ENCODE measurements around the gene CACNA1E. TPM values are rescaled to one million over a fixed set of nuclear protein-coding genes. Genes with fewer than 3 reads are reported as not detected.

CACNA1E gene
- total RNA-seq, 2 experiments from 2014 or later: not detected

- no TSS peak for BruUV-seq (replicated peaks)
- H3K4me1 ChIP-seq (ENCODE audit: insufficient read depth, low read length, poor library complexity, severe bottlenecking): no peaks in the 10 kb centered on the region
- intact Hi-C loops (cut with micrococcal nuclease; ENCODE audit: unreplicated experiment): no loop called here
- no peaks in the 10 kb centered on the region for H3K9me2 ChIP-seq (ENCODE audit: insufficient read depth, low read length)
- no peak for TF ChIP-seq CTCF (conservative IDR thresholded peaks at IDR 0.05; ENCODE audit: low read length)
- TF ChIP-seq EZH2phosphoT487 (IDR thresholded peaks at IDR 0.05; ENCODE audit: borderline replicate concordance, low read depth, low read length): no peak
- H3K79me2 ChIP-seq (ENCODE audit: insufficient read depth, low read depth, low read length): no peaks in the 10 kb centered on the region
- H3K4me3 ChIP-seq (ENCODE audit: low read depth, low read length, poor library complexity, severe bottlenecking): no peak overlapping the region
- no peak overlapping the region for H2AFZ ChIP-seq (ENCODE audit: low read length)
- H3K27ac ChIP-seq (ENCODE audit: low read depth, low read length, poor library complexity, severe bottlenecking): no peak overlapping the region
- H3K9me3 ChIP-seq (ENCODE audit: low read length): no peaks in the 10 kb centered on the region
- no peak for DNase-seq (ENCODE audit: low spot score)
- ChIA-PET CTCF (ENCODE audit: unreplicated experiment) (no interaction called here), POLR2A (no interaction called here)
- no peak overlapping the region for H3K4me2 ChIP-seq (ENCODE audit: low read length)
- no peaks in the 10 kb centered on the region for H4K20me1 ChIP-seq (ENCODE audit: insufficient read depth, low read length)
- H3K36me3 ChIP-seq (ENCODE audit: insufficient read depth, low read length): no peaks in the 10 kb centered on the region
These were observed 149.6 kb downstream of the CACNA1E start for GRCh38 chr1:181632960-181633359.

GRCh38 chr1:181635110-181635509 lies 151.8 kb downstream of the CACNA1E start:
- DNase-seq (ENCODE audit: low spot score): no peak
- Histone ChIP-seq H3K27ac (ENCODE audit: low read depth, low read length, poor library complexity, severe bottlenecking) (no peak overlapping the region), H3K4me2 (ENCODE audit: low read length) (no peak overlapping the region), H3K36me3 (ENCODE audit: insufficient read depth, low read length) (no peaks in the 10 kb centered on the region), H2AFZ (ENCODE audit: low read length) (no peak overlapping the region), H4K20me1 (ENCODE audit: insufficient read depth, low read length) (no peaks in the 10 kb centered on the region), H3K79me2 (ENCODE audit: insufficient read depth, low read depth, low read length) (no peaks in the 10 kb centered on the region), H3K9me3 (ENCODE audit: low read length) (no peaks in the 10 kb centered on the region), H3K4me3 (ENCODE audit: low read depth, low read length, poor library complexity, severe bottlenecking) (no peak overlapping the region), H3K9me2 (ENCODE audit: insufficient read depth, low read length) (no peaks in the 10 kb centered on the region), H3K4me1 (ENCODE audit: insufficient read depth, low read length, poor library complexity, severe bottlenecking) (no peaks in the 10 kb centered on the region)
- no peak for TF ChIP-seq EZH2phosphoT487 (IDR thresholded peaks at IDR 0.05; ENCODE audit: borderline replicate concordance, low read depth, low read length)
- TF ChIP-seq CTCF (conservative IDR thresholded peaks at IDR 0.05; ENCODE audit: low read length): no peak
- no TSS peak for BruUV-seq (replicated peaks)
- intact Hi-C loops (cut with micrococcal nuclease; ENCODE audit: unreplicated experiment): no loop called here
- POLR2A ChIA-PET: no interaction called here
- CTCF ChIA-PET (ENCODE audit: unreplicated experiment): no interaction called here

- TF ChIP-seq CTCF (conservative IDR thresholded peaks at IDR 0.05; ENCODE audit: low read length) (no peak), EZH2phosphoT487 (IDR thresholded peaks at IDR 0.05; ENCODE audit: borderline replicate concordance, low read depth, low read length) (no peak)
- ChIA-PET POLR2A (no interaction called here), CTCF (ENCODE audit: unreplicated experiment) (no interaction called here)
- Histone ChIP-seq H3K9me2 (ENCODE audit: insufficient read depth, low read length) (no peaks in the 10 kb centered on the region), H3K36me3 (ENCODE audit: insufficient read depth, low read length) (no peaks in the 10 kb centered on the region), H3K4me1 (ENCODE audit: insufficient read depth, low read length, poor library complexity, severe bottlenecking) (no peaks in the 10 kb centered on the region), H3K27ac (ENCODE audit: low read depth, low read length, poor library complexity, severe bottlenecking) (no peak overlapping the region), H3K4me2 (ENCODE audit: low read length) (no peak overlapping the region), H3K9me3 (ENCODE audit: low read length) (no peaks in the 10 kb centered on the region), H3K79me2 (ENCODE audit: insufficient read depth, low read depth, low read length) (no peaks in the 10 kb centered on the region), H2AFZ (ENCODE audit: low read length) (no peak overlapping the region), H4K20me1 (ENCODE audit: insufficient read depth, low read length) (no peaks in the 10 kb centered on the region), H3K4me3 (ENCODE audit: low read depth, low read length, poor library complexity, severe bottlenecking) (no peak overlapping the region)
- no TSS peak for BruUV-seq (replicated peaks)
- DNase-seq (ENCODE audit: low spot score): no peak
- intact Hi-C loops (cut with micrococcal nuclease; ENCODE audit: unreplicated experiment): no loop called here
These were observed 154.7 kb downstream of the CACNA1E start for GRCh38 chr1:181637998-181638397.

Measured in OCI-LY7 (cell line).